DOHH2 (cell line): Measurements from ENCODE around the gene ASPRV1.

Source experiments
- EZH2phosphoT487 ChIP-seq: fragments of 200-600 bp; sonication (generic); IDR thresholded peaks from 2 replicates; pipeline ENCODE4 v1.6.1; 2017; ENCODE audit warnings: borderline replicate concordance, mild to moderate bottlenecking, antibody characterized with exemption, low read length, moderate library complexity, mixed read lengths
- TF ChIP-seq, protein P1 (sequence below): fragments of 200-600 bp; sonication (generic); IDR thresholded peaks from one replicate; pipeline ENCODE4 v1.5.1; 2014; ENCODE audit warnings: antibody characterized with exemption, mild to moderate bottlenecking, low read depth, low read length; ENCODE audit not compliant: poor library complexity, severe bottlenecking

DNA sequence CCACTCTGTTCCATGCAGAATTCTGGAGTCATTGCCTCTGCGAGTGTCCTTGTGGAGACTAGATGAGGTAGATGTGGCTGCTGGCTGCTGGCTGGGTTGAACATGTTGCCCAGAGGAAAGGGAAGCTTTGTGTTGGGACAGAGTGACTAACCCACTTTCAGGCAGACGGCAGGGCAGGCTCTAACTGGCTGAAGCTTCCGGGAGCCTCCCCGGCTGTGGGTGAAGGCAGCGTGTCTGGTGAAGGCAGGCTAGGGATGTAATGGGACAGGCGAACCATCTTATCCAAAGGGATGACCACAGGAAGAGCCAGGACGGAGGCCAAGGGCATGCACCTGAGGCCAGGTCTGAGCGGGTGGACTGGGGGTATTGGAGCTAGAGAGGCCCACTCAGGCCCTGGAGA is 16.0 kb downstream of the ASPRV1 start:
- TF ChIP-seq, protein P1, sequence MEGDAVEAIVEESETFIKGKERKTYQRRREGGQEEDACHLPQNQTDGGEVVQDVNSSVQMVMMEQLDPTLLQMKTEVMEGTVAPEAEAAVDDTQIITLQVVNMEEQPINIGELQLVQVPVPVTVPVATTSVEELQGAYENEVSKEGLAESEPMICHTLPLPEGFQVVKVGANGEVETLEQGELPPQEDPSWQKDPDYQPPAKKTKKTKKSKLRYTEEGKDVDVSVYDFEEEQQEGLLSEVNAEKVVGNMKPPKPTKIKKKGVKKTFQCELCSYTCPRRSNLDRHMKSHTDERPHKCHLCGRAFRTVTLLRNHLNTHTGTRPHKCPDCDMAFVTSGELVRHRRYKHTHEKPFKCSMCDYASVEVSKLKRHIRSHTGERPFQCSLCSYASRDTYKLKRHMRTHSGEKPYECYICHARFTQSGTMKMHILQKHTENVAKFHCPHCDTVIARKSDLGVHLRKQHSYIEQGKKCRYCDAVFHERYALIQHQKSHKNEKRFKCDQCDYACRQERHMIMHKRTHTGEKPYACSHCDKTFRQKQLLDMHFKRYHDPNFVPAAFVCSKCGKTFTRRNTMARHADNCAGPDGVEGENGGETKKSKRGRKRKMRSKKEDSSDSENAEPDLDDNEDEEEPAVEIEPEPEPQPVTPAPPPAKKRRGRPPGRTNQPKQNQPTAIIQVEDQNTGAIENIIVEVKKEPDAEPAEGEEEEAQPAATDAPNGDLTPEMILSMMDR = no peak
- TF ChIP-seq EZH2phosphoT487 = no peak
